Measurements from ENCODE around the gene LIMA1.

The LIMA1 gene

DNA sequence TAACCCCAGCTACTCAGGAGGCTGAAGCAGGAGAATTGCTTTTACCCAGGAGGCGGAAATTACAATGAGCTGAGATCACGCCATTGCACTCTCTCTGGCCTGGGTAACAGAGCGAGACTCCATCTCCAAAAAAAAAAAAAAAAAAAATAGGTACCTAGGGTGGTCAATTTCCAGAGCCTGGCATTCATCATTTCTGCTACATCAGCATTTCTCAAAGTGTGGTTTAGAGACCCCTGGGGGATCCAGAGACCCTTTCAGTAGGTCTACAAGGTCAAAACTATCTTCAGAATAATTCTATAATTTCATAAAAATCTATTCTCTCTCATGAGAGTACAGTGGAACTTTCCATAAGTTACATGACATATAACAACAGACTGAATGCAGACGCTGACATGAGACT lies 136.0 kb downstream of the LIMA1 start:
- TF ChIP-seq, protein P1, sequence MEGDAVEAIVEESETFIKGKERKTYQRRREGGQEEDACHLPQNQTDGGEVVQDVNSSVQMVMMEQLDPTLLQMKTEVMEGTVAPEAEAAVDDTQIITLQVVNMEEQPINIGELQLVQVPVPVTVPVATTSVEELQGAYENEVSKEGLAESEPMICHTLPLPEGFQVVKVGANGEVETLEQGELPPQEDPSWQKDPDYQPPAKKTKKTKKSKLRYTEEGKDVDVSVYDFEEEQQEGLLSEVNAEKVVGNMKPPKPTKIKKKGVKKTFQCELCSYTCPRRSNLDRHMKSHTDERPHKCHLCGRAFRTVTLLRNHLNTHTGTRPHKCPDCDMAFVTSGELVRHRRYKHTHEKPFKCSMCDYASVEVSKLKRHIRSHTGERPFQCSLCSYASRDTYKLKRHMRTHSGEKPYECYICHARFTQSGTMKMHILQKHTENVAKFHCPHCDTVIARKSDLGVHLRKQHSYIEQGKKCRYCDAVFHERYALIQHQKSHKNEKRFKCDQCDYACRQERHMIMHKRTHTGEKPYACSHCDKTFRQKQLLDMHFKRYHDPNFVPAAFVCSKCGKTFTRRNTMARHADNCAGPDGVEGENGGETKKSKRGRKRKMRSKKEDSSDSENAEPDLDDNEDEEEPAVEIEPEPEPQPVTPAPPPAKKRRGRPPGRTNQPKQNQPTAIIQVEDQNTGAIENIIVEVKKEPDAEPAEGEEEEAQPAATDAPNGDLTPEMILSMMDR (IDR thresholded peaks at IDR 0.05; ENCODE audit: control insufficient read depth, extremely low read depth, insufficient read depth), result no peak
- no peak for DNase-seq (ENCODE audit: low read depth)
- H3K4me3 ChIP-seq (ENCODE audit: low read depth, low read length), result no peak overlapping the region

DNA sequence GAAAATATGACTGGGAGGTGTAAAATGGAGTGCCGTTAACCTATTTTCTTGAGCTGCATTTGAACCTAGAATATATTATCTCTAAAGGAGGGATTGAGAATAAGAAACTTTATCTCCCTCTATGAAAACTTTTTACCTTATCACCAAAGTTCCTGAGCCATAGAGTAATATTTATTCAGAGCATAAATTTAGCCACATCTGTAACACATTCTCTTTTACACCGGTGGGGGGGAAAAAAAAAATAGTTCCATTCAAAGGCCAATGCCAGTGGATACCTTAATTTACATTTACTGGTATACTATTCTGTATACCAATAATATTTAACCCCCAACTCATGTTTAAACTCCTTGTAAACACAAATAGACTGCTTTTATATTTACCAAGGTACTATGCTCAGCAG lies 137.9 kb downstream of the LIMA1 start:
- H3K4me3 ChIP-seq (ENCODE audit: low read depth, low read length), result no peak overlapping the region

GRCh38 chr12:50142993-50143392 lies 140.3 kb downstream of the LIMA1 start:
- no peak for DNase-seq (ENCODE audit: low read depth)
- H3K4me3 ChIP-seq (ENCODE audit: low read depth, low read length), result no peak overlapping the region
- TF ChIP-seq, protein P1 (IDR thresholded peaks at IDR 0.05; ENCODE audit: control insufficient read depth, extremely low read depth, insufficient read depth), result no peak

More for the DNA sequence above, 137.9 kb downstream of the LIMA1 start:
- DNase-seq (ENCODE audit: low read depth), result no peak
- TF ChIP-seq, protein P1 (IDR thresholded peaks at IDR 0.05; ENCODE audit: control insufficient read depth, extremely low read depth, insufficient read depth), result no peak

- TF ChIP-seq, protein P1 (IDR thresholded peaks at IDR 0.05; ENCODE audit: control insufficient read depth, extremely low read depth, insufficient read depth), result peak; percentile 37
- no peak for DNase-seq (ENCODE audit: low read depth)
These were observed 150.7 kb downstream of the LIMA1 start for GRCh38 chr12:50132505-50133135.

DNA sequence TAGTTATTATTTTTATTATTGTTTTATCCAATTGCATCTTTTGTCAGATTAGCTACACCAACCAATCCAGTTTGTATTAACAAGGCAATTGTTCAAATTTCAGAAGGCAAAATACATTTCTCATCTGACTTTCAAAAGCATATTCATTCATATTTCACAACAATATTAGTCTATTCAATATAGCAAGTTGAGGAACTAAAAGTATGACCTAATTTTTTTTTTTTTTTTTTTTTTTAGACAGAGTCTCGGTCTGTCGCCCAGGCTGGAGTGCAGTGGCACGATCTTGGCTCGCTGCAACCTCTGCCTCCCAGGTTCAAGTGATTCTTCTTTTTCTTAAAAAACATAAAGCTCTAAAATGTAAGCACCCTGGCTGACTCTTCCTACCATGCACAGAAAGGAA lies 154.0 kb downstream of the LIMA1 start:
- TF ChIP-seq, protein P1 (IDR thresholded peaks at IDR 0.05; ENCODE audit: control insufficient read depth, extremely low read depth, insufficient read depth), result no peak
- no peak overlapping the region for H3K4me3 ChIP-seq (ENCODE audit: low read depth, low read length)
- no peak for DNase-seq (ENCODE audit: low read depth)

More at GRCh38 chr12:50132505-50133135, 150.7 kb downstream of the LIMA1 start:
- H3K4me3 ChIP-seq (ENCODE audit: low read depth, low read length), result no peak overlapping the region

- no peak overlapping the region for H3K4me3 ChIP-seq (ENCODE audit: low read depth, low read length)
- TF ChIP-seq, protein P1 (IDR thresholded peaks at IDR 0.05; ENCODE audit: control insufficient read depth, extremely low read depth, insufficient read depth), result no peak
- DNase-seq (ENCODE audit: low read depth), result no peak
These were observed 155.8 kb downstream of the LIMA1 start for GRCh38 chr12:50127546-50127945.
